Measurements from ENCODE around the gene TBX18.

DNA sequence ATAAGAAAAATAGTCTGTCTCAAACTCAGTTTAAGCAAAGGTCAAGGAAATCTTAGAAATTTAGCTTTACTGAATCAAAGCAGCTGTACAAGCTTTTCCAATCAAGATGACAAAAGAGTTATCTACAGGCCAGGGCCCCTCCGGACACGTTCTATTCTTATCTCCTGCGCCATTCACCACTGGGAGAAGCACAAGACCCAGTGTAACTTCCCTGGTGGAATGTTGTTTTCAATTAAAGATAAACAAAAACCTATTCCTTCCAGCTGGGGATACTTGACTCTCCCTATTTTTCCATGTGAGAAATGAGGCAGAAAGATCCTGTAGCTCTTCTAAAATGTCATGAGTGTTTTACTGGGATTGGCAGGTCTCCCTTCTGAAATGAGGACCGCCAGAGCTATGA, 123.3 kb downstream of the TBX18 start:
- no peak for TF ChIP-seq POLR2AphosphoS5 (IDR thresholded peaks at IDR 0.05; ENCODE audit: low read depth, low read length)
- TF ChIP-seq POLR2A (IDR thresholded peaks at IDR 0.05; ENCODE audit: low read depth, low read length), result no peak
